Stimulated activated effector memory CD8-positive, alpha-beta T cell treated with anti-CD3 and anti-CD28 coated beads, Interleukin-12 subunit alpha, Interleukin-12 subunit beta, amount 100 ng/mL, for 72 hours (primary cell): ENCODE data around the gene SMIM9.
"Not testable (repeated sequence)": the region's sequence is repeated elsewhere in the genome, so short reads cannot be mapped to it uniquely, and the experiment has no call there.

ENCODE experiments used
- ATAC-seq: fragments of 150-1000 bp; cut with Tn5 transposase; 2 replicates; pipeline ENCODE4 v1.10.0; 2021
- DNase-seq, 2 donors: peaks; one replicate each; pipeline ENCODE4 v3.0.0; 2021 to 2022; ENCODE audit warnings: low spot score in 2 of 2
- H3K27ac Mint-ChIP-seq: one replicate; pipeline ENCODE4 v1.8.0; 2022; ENCODE audit warnings: mild to moderate bottlenecking, mixed read lengths
- H3K36me3 Mint-ChIP-seq: one replicate; pipeline ENCODE4 v1.8.0; 2022; ENCODE audit warnings: mild to moderate bottlenecking, mixed read lengths
- H3K4me1 Mint-ChIP-seq: one replicate; pipeline ENCODE4 v1.8.0; 2022; ENCODE audit warnings: mixed read lengths
- H3K4me3 Mint-ChIP-seq: one replicate; pipeline ENCODE4 v1.8.0; 2022; ENCODE audit warnings: mild to moderate bottlenecking, mixed read lengths
- H3K9me3 Mint-ChIP-seq: one replicate; pipeline ENCODE4 v1.8.0; 2022; ENCODE audit warnings: mixed read lengths

Gene SMIM9

GRCh38 chrX:154834562-154834961 lies at the start of gene SMIM9:
Gene SMIM9 (minus strand): TSS chrX:154834662. CDS start chrX:154830856, 3,806 bp downstream.
- ATAC-seq (no peak), DNase-seq (no peak)
- H3K27ac Mint-ChIP-seq: no peak within 1 kb of the TSS
- no peaks in the 10 kb centered on the region for H3K9me3 Mint-ChIP-seq
- no peak within 1 kb of the TSS for H3K4me3 Mint-ChIP-seq
- no peaks in the 10 kb centered on the region for H3K4me1 Mint-ChIP-seq
- no peaks in the 10 kb centered on the region for H3K36me3 Mint-ChIP-seq

GRCh38 chrX:154884069-154884468 lies 49.6 kb upstream of the SMIM9 start:
- DNase-seq, H3K36me3 Mint-ChIP-seq, H3K4me3 Mint-ChIP-seq, H3K9me3 Mint-ChIP-seq, H3K27ac Mint-ChIP-seq, H3K4me1 Mint-ChIP-seq: not testable (repeated sequence)
- ATAC-seq: peak; percentile 76

- no peaks in the 10 kb centered on the region for H3K4me1 Mint-ChIP-seq
- H3K27ac Mint-ChIP-seq: no peak overlapping the region
- H3K4me3 Mint-ChIP-seq: no peak overlapping the region
- no peaks in the 10 kb centered on the region for H3K36me3 Mint-ChIP-seq
- DNase-seq (no peak), ATAC-seq (no peak)
- peaks cover 3% of the 10 kb centered on the region for H3K9me3 Mint-ChIP-seq
Observed at GRCh38 chrX:154873329-154873728, 38.9 kb upstream of the SMIM9 start.

- not testable (repeated sequence) for H3K27ac Mint-ChIP-seq, H3K4me1 Mint-ChIP-seq, H3K4me3 Mint-ChIP-seq, ATAC-seq, DNase-seq, H3K9me3 Mint-ChIP-seq, H3K36me3 Mint-ChIP-seq
Observed at GRCh38 chrX:154868522-154868921, 34.1 kb upstream of the SMIM9 start.

GRCh38 chrX:154855256-154855655 lies 20.8 kb upstream of the SMIM9 start:
- Mint-ChIP-seq H3K27ac (no peak overlapping the region), H3K4me3 (no peak overlapping the region), H3K9me3 (no peaks in the 10 kb centered on the region), H3K36me3 (peaks cover 12% of the 10 kb centered on the region), H3K4me1 (no peaks in the 10 kb centered on the region)
- ATAC-seq (no peak), DNase-seq (no peak)

GRCh38 chrX:154850957-154851611 lies 16.6 kb upstream of the SMIM9 start:
- H3K4me1 Mint-ChIP-seq: no peaks in the 10 kb centered on the region
- ATAC-seq (no peak), DNase-seq (no peak)
- H3K9me3 Mint-ChIP-seq: no peaks in the 10 kb centered on the region
- H3K36me3 Mint-ChIP-seq: peaks cover 9% of the 10 kb centered on the region
- no peak overlapping the region for H3K27ac Mint-ChIP-seq
- H3K4me3 Mint-ChIP-seq: no peak overlapping the region

- Mint-ChIP-seq H3K4me3 (no peak overlapping the region), H3K4me1 (no peaks in the 10 kb centered on the region), H3K36me3 (no peaks in the 10 kb centered on the region), H3K27ac (no peak overlapping the region), H3K9me3 (no peaks in the 10 kb centered on the region)
- ATAC-seq (peak; percentile 48), DNase-seq (no peak)
Observed at GRCh38 chrX:154840856-154841255, 6.4 kb upstream of the SMIM9 start.

GRCh38 chrX:154836163-154836562 lies 1.7 kb upstream of the SMIM9 start:
- Mint-ChIP-seq H3K27ac (no peak overlapping the region), H3K4me3 (no peak overlapping the region), H3K36me3 (no peaks in the 10 kb centered on the region), H3K9me3 (no peaks in the 10 kb centered on the region), H3K4me1 (no peaks in the 10 kb centered on the region)
- DNase-seq: no peak
- ATAC-seq: no peak

GRCh38 chrX:154833746-154834274 lies 652 bp downstream of the SMIM9 start:
- ATAC-seq (no peak), DNase-seq (no peak)
- Mint-ChIP-seq H3K27ac (no peak overlapping the region), H3K9me3 (no peaks in the 10 kb centered on the region), H3K4me1 (no peaks in the 10 kb centered on the region), H3K36me3 (no peaks in the 10 kb centered on the region), H3K4me3 (no peak overlapping the region)

GRCh38 chrX:154829926-154830442 lies 4.5 kb downstream of the SMIM9 start:
- Mint-ChIP-seq H3K4me1 (peaks cover 11% of the 10 kb centered on the region), H3K9me3 (no peaks in the 10 kb centered on the region), H3K27ac (no peak overlapping the region), H3K4me3 (no peak overlapping the region), H3K36me3 (no peaks in the 10 kb centered on the region)
- ATAC-seq (no peak), DNase-seq (no peak)

GRCh38 chrX:154829134-154829533 lies 5.3 kb downstream of the SMIM9 start:
- Mint-ChIP-seq H3K9me3 (no peaks in the 10 kb centered on the region), H3K36me3 (no peaks in the 10 kb centered on the region), H3K4me1 (peaks cover 11% of the 10 kb centered on the region), H3K27ac (no peak overlapping the region), H3K4me3 (no peak overlapping the region)
- DNase-seq: no peak
- ATAC-seq: no peak

GRCh38 chrX:154828016-154828408 lies 6.5 kb downstream of the SMIM9 start:
- H3K4me1 Mint-ChIP-seq: peaks cover 11% of the 10 kb centered on the region
- H3K27ac Mint-ChIP-seq: no peak overlapping the region
- DNase-seq: no peak
- no peak overlapping the region for H3K4me3 Mint-ChIP-seq
- ATAC-seq: no peak
- H3K36me3 Mint-ChIP-seq: no peaks in the 10 kb centered on the region
- no peaks in the 10 kb centered on the region for H3K9me3 Mint-ChIP-seq

GRCh38 chrX:154827194-154828015 lies 7.1 kb downstream of the SMIM9 start:
- DNase-seq (no peak), ATAC-seq (peak; percentile 59)
- H3K4me3 Mint-ChIP-seq: no peak overlapping the region
- H3K27ac Mint-ChIP-seq: peak overlapping the region; percentile 67
- H3K9me3 Mint-ChIP-seq: no peaks in the 10 kb centered on the region
- no peaks in the 10 kb centered on the region for H3K36me3 Mint-ChIP-seq
- H3K4me1 Mint-ChIP-seq: peaks cover 11% of the 10 kb centered on the region

- DNase-seq, H3K4me3 Mint-ChIP-seq, H3K27ac Mint-ChIP-seq, H3K36me3 Mint-ChIP-seq, H3K9me3 Mint-ChIP-seq, ATAC-seq: not testable (repeated sequence)
- H3K4me1 Mint-ChIP-seq: peaks cover 11% of the 10 kb centered on the region
Observed at GRCh38 chrX:154825586-154825985, 8.9 kb downstream of the SMIM9 start.

GRCh38 chrX:154824638-154825037 lies 9.8 kb downstream of the SMIM9 start:
- no peaks in the 10 kb centered on the region for H3K36me3 Mint-ChIP-seq
- H3K9me3 Mint-ChIP-seq: no peaks in the 10 kb centered on the region
- no peak for ATAC-seq
- no peak overlapping the region for H3K27ac Mint-ChIP-seq
- DNase-seq: no peak
- H3K4me1 Mint-ChIP-seq: peaks cover 11% of the 10 kb centered on the region
- no peak overlapping the region for H3K4me3 Mint-ChIP-seq

- Mint-ChIP-seq H3K4me3 (no peak overlapping the region), H3K27ac (no peak overlapping the region), H3K9me3 (no peaks in the 10 kb centered on the region), H3K4me1 (no peaks in the 10 kb centered on the region), H3K36me3 (no peaks in the 10 kb centered on the region)
- ATAC-seq (no peak), DNase-seq (no peak)
Observed at GRCh38 chrX:154822029-154822428, 12.4 kb downstream of the SMIM9 start.
